Endothelial cell of umbilical vein (primary cell): ENCODE results near the gene AADACL2. TPM values are rescaled to one million over a fixed set of nuclear protein-coding genes. Genes with fewer than 3 reads are reported as not detected.

Experiments used
- BruUV-seq: library from RNA; stranded (reverse); fragments of 400-500 nt; replicated peaks from 2 replicates; lab custom pipeline; 2021; lab: Mats Ljungman, UMichigan
- CTCF ChIA-PET: fragments of 300-600, 350-600 bp; sonication (Branson Sonifier 250); formaldehyde crosslinking; loops from one replicate; lab custom pipeline; 2021; ENCODE audit warnings: antibody characterized with exemption, inconsistent platforms; lab: Charles Lee
- POLR2A ChIA-PET: fragments of 300-600, 350-600 bp; sonication (Branson Sonifier 250); formaldehyde crosslinking; loops from one replicate; lab custom pipeline; 2021; ENCODE audit warnings: antibody characterized with exemption, inconsistent platforms; lab: Charles Lee
- DNase-seq: peaks from one replicate; pipeline ENCODE4 v3.0.0-alpha.2; 2011; ENCODE audit warnings: low read depth, low spot score
- FAIRE-seq: peaks from 2 replicates; lab custom pipeline; 2011; peaks lifted over from hg19 to GRCh38; lab: Jason Lieb, UNC
- H2AFZ ChIP-seq: 2 replicates; pipeline ENCODE4 v1.6.0; 2012; ENCODE audit warnings: low read depth, low read length, control low read depth, inconsistent platforms
- H3K27ac ChIP-seq: 2 replicates; pipeline ENCODE4 v1.5.1; 2011; ENCODE audit warnings: low read depth, mild to moderate bottlenecking, control low read depth, low read length, moderate library complexity; ENCODE audit not compliant: insufficient read depth
- H3K27me3 ChIP-seq, 2 experiments: 2 replicates each; pipeline versions ENCODE4 v1.6.0 to v1.6.1; 2011; ENCODE audit warnings: low read length in 2 of 2, mixed read lengths in 1 of 2; ENCODE audit not compliant: control insufficient read depth in 2 of 2, insufficient read depth in 2 of 2
- H3K36me3 ChIP-seq, 2 experiments: 2 replicates in 1 of 2; 3 replicates in 1 of 2; pipeline ENCODE4 v1.5.1; 2011; ENCODE audit warnings: low read length in 2 of 2, mild to moderate bottlenecking in 1 of 2, moderate library complexity in 1 of 2; ENCODE audit not compliant: control insufficient read depth in 2 of 2, insufficient read depth in 2 of 2; ENCODE audit errors: extremely low read depth in 1 of 2
- H3K4me1 ChIP-seq: 3 replicates; pipeline ENCODE4 v1.5.1; 2011; ENCODE audit warnings: mild to moderate bottlenecking, low read length; ENCODE audit not compliant: control insufficient read depth, insufficient read depth; ENCODE audit errors: extremely low read depth
- H3K4me2 ChIP-seq: 2 replicates; pipeline ENCODE4 v1.6.1; 2011; ENCODE audit warnings: low read length, control low read depth, mixed read lengths; ENCODE audit not compliant: insufficient read depth
- H3K4me3 ChIP-seq, 3 experiments: fragments of 200-600 bp in 1 of 3; sonication (generic), shearing (Covaris generic) in 1 of 3; replicated peaks in 1 of 3; 2 replicates each; pipeline ENCODE4 v1.5.1; 2011 to 2016; ENCODE audit warnings: control low read depth in 3 of 3, low read length in 3 of 3, mild to moderate bottlenecking in 2 of 3, inconsistent platforms in 1 of 3, low read depth in 1 of 3, moderate library complexity in 1 of 3; ENCODE audit not compliant: insufficient read depth in 1 of 3
- H3K79me2 ChIP-seq: 2 replicates; pipeline ENCODE4 v1.6.0; 2012; ENCODE audit warnings: low read length, inconsistent platforms; ENCODE audit not compliant: control insufficient read depth, insufficient read depth
- H3K9ac ChIP-seq: replicated peaks from 2 replicates; pipeline ENCODE3; 2011; ENCODE audit warnings: low read length, control low read depth; ENCODE audit not compliant: insufficient read depth; ENCODE audit errors: extremely low read depth
- H3K9me1 ChIP-seq: replicated peaks from 3 replicates; pipeline ENCODE4 v1.6.0; 2011; ENCODE audit warnings: mild to moderate bottlenecking, low read length; ENCODE audit not compliant: control insufficient read depth, insufficient read depth; ENCODE audit errors: extremely low read depth
- H3K9me3 ChIP-seq: replicated peaks from 2 replicates; pipeline ENCODE4 v1.5.1; 2012; ENCODE audit warnings: low read length, inconsistent platforms; ENCODE audit not compliant: control insufficient read depth, insufficient read depth
- H4K20me1 ChIP-seq: replicated peaks from 2 replicates; pipeline ENCODE3; 2011; ENCODE audit warnings: mild to moderate bottlenecking, low read length; ENCODE audit not compliant: control insufficient read depth, insufficient read depth; ENCODE audit errors: extremely low read depth
- FOS ChIP-seq: IDR thresholded peaks from 2 replicates; pipeline ENCODE4 v1.6.1; 2011; ENCODE audit warnings: mild to moderate bottlenecking, low read length, moderate library complexity, borderline replicate concordance; ENCODE audit not compliant: insufficient read depth
- GATA2 ChIP-seq: IDR thresholded peaks from 2 replicates; pipeline ENCODE4 v1.7.0; 2011; ENCODE audit warnings: low read depth, mild to moderate bottlenecking, moderate library complexity, mixed read lengths, low read length; ENCODE audit not compliant: insufficient read length, insufficient read depth
- JUN ChIP-seq: IDR thresholded peaks from 2 replicates; pipeline ENCODE4 v1.6.1; 2011; ENCODE audit warnings: borderline replicate concordance, low read depth; ENCODE audit not compliant: insufficient read length, insufficient read depth
- MYC ChIP-seq: IDR thresholded peaks from one replicate; pipeline ENCODE4 v1.6.1; 2011; ENCODE audit warnings: mild to moderate bottlenecking, low read depth, low read length
- POLR2A ChIP-seq: IDR thresholded peaks from 2 replicates; pipeline ENCODE4 v1.6.1; 2012; ENCODE audit warnings: low read depth, mild to moderate bottlenecking, control low read depth, low read length
- POLR2AphosphoS5 ChIP-seq: IDR thresholded peaks from 2 replicates; pipeline ENCODE4 v1.6.1; 2012; ENCODE audit warnings: low read depth, mild to moderate bottlenecking, control low read depth, low read length, moderate library complexity; ENCODE audit not compliant: insufficient read depth
- dilution Hi-C: fragments of 300-500 bp; cut with MboI; formaldehyde crosslinking; loops from one replicate; pipeline ENCODE4 v1.15.0; 2019; ENCODE audit warnings: low sequenced_read_pairs; ENCODE audit not compliant: extremely low pct_ligation_motif_present
- intact Hi-C: fragments of 100-400 bp; cut with micrococcal nuclease; formaldehyde crosslinking; loops from one replicate; pipeline ENCODE4 v1.10.0; 2022
- polyA plus RNA-seq, 4 experiments: library from polyadenylated mRNA; depleted of rRNA in 3 of 4; stranded (reverse) in 3 of 4; unstranded in 1 of 4; fragments of >200 nt; gene quantifications; 2 replicates each; pipeline versions ENCODE4 v1.2.1 to v1.2.3, GENCODE V29; 2011 to 2012; ENCODE audit warnings: missing spikeins in 1 of 4
- total RNA-seq: library from RNA; stranded (reverse); gene quantifications from 2 replicates; pipeline ENCODE4 v1.2.3, GENCODE V29; 2021
- TF ChIP-seq, protein P1 (sequence below): IDR thresholded peaks from 2 replicates; pipeline ENCODE4 v1.6.1; 2011; ENCODE audit not compliant: insufficient read depth, insufficient read length
- TF ChIP-seq, protein P2 (sequence below), 2 donors: IDR thresholded peaks; 1 replicate in 1 of 2; 2 replicates in 1 of 2; pipeline ENCODE4 v1.5.1; 2011; ENCODE audit warnings: low read length in 2 of 2, mild to moderate bottlenecking in 2 of 2, moderate library complexity in 2 of 2, control low read depth in 1 of 2, inconsistent platforms in 1 of 2, low read depth in 1 of 2; ENCODE audit not compliant: insufficient read depth in 1 of 2; ENCODE audit errors: extremely low read depth in 1 of 2

Gene AADACL2
- total and polyA plus RNA-seq, 2 donors (not counting 3 experiments of a cell fraction or from before 2014, with no cell fraction given): not detected

DNA sequence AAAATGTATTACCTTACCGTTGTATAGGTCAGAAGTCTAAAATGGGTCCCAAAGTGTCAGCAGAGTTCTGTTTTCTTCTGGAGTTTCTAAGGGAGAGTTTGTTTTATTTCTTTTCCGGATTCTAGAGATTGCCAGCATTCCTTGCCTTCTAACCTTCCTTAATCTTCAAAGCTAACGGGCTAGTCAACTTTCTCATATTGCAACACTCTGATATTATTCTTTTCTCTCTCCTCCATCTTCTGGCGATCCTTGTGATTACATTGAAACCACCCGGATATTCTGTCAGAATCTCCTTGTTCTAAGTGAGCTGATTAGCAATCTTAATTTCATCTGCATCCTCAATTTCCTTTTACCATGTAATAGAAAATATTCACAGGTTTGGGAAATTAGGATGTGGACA lies 36.2 kb upstream of the AADACL2 start:
- FAIRE-seq (no peak), DNase-seq (no peak)
- Histone ChIP-seq H3K9ac (no peak overlapping the region), H3K9me1 (no peaks in the 10 kb centered on the region), H3K79me2 (no peaks in the 10 kb centered on the region), H3K36me3 (no peaks in the 10 kb centered on the region), H3K4me3 (no peak overlapping the region), H4K20me1 (no peaks in the 10 kb centered on the region), H3K27me3 (no peaks in the 10 kb centered on the region), H3K27ac (no peak overlapping the region), H2AFZ (no peak overlapping the region), H3K4me2 (no peak overlapping the region), H3K9me3 (no peaks in the 10 kb centered on the region), H3K4me1 (no peaks in the 10 kb centered on the region)
- intact Hi-C loops: no loop called here
- no peak for TF ChIP-seq MYC
- no peak for TF ChIP-seq POLR2AphosphoS5
- TF ChIP-seq FOS: no peak
- TF ChIP-seq POLR2A: no peak
- no peak for TF ChIP-seq GATA2
- TF ChIP-seq JUN: no peak
- TF ChIP-seq, protein P1, sequence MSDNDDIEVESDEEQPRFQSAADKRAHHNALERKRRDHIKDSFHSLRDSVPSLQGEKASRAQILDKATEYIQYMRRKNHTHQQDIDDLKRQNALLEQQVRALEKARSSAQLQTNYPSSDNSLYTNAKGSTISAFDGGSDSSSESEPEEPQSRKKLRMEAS: no peak
- TF ChIP-seq, protein P2, sequence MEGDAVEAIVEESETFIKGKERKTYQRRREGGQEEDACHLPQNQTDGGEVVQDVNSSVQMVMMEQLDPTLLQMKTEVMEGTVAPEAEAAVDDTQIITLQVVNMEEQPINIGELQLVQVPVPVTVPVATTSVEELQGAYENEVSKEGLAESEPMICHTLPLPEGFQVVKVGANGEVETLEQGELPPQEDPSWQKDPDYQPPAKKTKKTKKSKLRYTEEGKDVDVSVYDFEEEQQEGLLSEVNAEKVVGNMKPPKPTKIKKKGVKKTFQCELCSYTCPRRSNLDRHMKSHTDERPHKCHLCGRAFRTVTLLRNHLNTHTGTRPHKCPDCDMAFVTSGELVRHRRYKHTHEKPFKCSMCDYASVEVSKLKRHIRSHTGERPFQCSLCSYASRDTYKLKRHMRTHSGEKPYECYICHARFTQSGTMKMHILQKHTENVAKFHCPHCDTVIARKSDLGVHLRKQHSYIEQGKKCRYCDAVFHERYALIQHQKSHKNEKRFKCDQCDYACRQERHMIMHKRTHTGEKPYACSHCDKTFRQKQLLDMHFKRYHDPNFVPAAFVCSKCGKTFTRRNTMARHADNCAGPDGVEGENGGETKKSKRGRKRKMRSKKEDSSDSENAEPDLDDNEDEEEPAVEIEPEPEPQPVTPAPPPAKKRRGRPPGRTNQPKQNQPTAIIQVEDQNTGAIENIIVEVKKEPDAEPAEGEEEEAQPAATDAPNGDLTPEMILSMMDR (IDR thresholded peaks at IDR 0.05; ENCODE audit: extremely low read depth in 1 of 2, insufficient read depth in 1 of 2, low read depth in 1 of 2, low read length in 2 of 2): no peak
- no TSS peak for BruUV-seq
- CTCF ChIA-PET: no interaction called here
- dilution Hi-C loops: no loop called here
- POLR2A ChIA-PET: no interaction called here
